ENCODE data around the gene TTC19.
"Not testable (repeated sequence)": the region's sequence is repeated elsewhere in the genome, so short reads cannot be mapped to it uniquely, and the experiment has no call there.

TTC19 gene

GRCh38 chr17:15972497-15972951 is 27.1 kb upstream of the TTC19 start:
- no peak for DNase-seq (ENCODE audit: low read depth in 2 of 2)

GRCh38 chr17:15973016-15973415 is 26.6 kb upstream of the TTC19 start:
- DNase-seq (ENCODE audit: low read depth in 2 of 2) = no peak

- no peak for DNase-seq (ENCODE audit: low read depth in 2 of 2)
Measured at GRCh38 chr17:15973834-15974233, 25.8 kb upstream of the TTC19 start.

- no peak for DNase-seq (ENCODE audit: low read depth in 2 of 2)
Measured at GRCh38 chr17:15977894-15978293, 21.7 kb upstream of the TTC19 start.

GRCh38 chr17:15978606-15979005 is 21.0 kb upstream of the TTC19 start:
- no peak for DNase-seq (ENCODE audit: low read depth in 2 of 2)

GRCh38 chr17:15979013-15979412 is 20.6 kb upstream of the TTC19 start:
- not testable (repeated sequence) for DNase-seq (ENCODE audit: low read depth in 2 of 2)

- DNase-seq (ENCODE audit: low read depth in 2 of 2) = no peak
Measured at GRCh38 chr17:15981208-15981607, 18.4 kb upstream of the TTC19 start.

GRCh38 chr17:15981646-15982580 is 17.7 kb upstream of the TTC19 start:
- DNase-seq (ENCODE audit: low read depth in 2 of 2) = no peak

- no peak for DNase-seq (ENCODE audit: low read depth in 2 of 2)
Measured at GRCh38 chr17:15996322-15996721, 3.3 kb upstream of the TTC19 start.

GRCh38 chr17:15998031-15998562 is 1.5 kb upstream of the TTC19 start:
- DNase-seq (ENCODE audit: low read depth in 2 of 2) = no peak

GRCh38 chr17:15999974-16000827 is 577 bp downstream of the TTC19 start:
- DNase-seq (ENCODE audit: low read depth in 2 of 2) = no peak

GRCh38 chr17:16001226-16001897 is 1.7 kb downstream of the TTC19 start:
- no peak for DNase-seq (ENCODE audit: low read depth in 2 of 2)

GRCh38 chr17:16002708-16003260 is 3.2 kb downstream of the TTC19 start:
- DNase-seq (ENCODE audit: low read depth in 2 of 2) = no peak

GRCh38 chr17:16003841-16004240 is 4.2 kb downstream of the TTC19 start:
- no peak for DNase-seq (ENCODE audit: low read depth in 2 of 2)

- no peak for DNase-seq (ENCODE audit: low read depth in 2 of 2)
Measured at GRCh38 chr17:16005636-16006035, 6.0 kb downstream of the TTC19 start.

GRCh38 chr17:16007439-16007838 is 7.8 kb downstream of the TTC19 start:
- no peak for DNase-seq (ENCODE audit: low read depth in 2 of 2)

GRCh38 chr17:16013943-16014407 is 14.4 kb downstream of the TTC19 start:
- no peak for DNase-seq (ENCODE audit: low read depth in 2 of 2)

GRCh38 chr17:16019347-16019746 is 19.7 kb downstream of the TTC19 start:
- DNase-seq (ENCODE audit: low read depth in 2 of 2) = no peak

GRCh38 chr17:16023881-16024280 is 24.3 kb downstream of the TTC19 start:
- DNase-seq (ENCODE audit: low read depth in 2 of 2) = no peak

GRCh38 chr17:16025202-16025601 is 25.6 kb downstream of the TTC19 start:
- no peak for DNase-seq (ENCODE audit: low read depth in 2 of 2)

- no peak for DNase-seq (ENCODE audit: low read depth in 2 of 2)
Measured at GRCh38 chr17:16026895-16027294, 27.3 kb downstream of the TTC19 start.

All from stimulated activated CD4-positive, alpha-beta T cell treated with anti-CD3 and anti-CD28 coated beads, Interleukin-1b, Interleukin-23, amount 100 ng/mL, for 1 hour (primary cell).